Measurements from ENCODE around the gene MASP2.
A peak's percentile ranks its signal among the peaks of the same experiment; 100 is the strongest.

Gene MASP2

GRCh38 chr1:11062965-11063401, 15.9 kb upstream of the MASP2 start:
- no peak overlapping the region for H3K4me3 ChIP-seq (ENCODE audit: low read depth, low read length)
- TF ChIP-seq CTCF (IDR thresholded peaks at IDR 0.05; ENCODE audit: low read depth, low read length) = no peak
- DNase-seq (ENCODE audit: low read depth, low spot score) = peak; percentile 84
- in situ Hi-C loops (cut with HindIII; ENCODE audit: low sequenced_read_pairs) = no loop called here

- DNase-seq (ENCODE audit: low read depth, low spot score) = no peak
- in situ Hi-C loops (cut with HindIII; ENCODE audit: low sequenced_read_pairs) = no loop called here
- H3K4me3 ChIP-seq (ENCODE audit: low read depth, low read length) = no peak overlapping the region
- TF ChIP-seq CTCF (IDR thresholded peaks at IDR 0.05; ENCODE audit: low read depth, low read length) = no peak
Observed at GRCh38 chr1:11061652-11062365, 14.8 kb upstream of the MASP2 start.

GRCh38 chr1:11059968-11060830, 13.2 kb upstream of the MASP2 start, which contains the start of gene SRM:
Gene SRM, minus strand, starts transcription at chr1:11060018. Its CDS starts 75 bp downstream, at chr1:11059943.
- peak; percentile 87 for DNase-seq (ENCODE audit: low read depth, low spot score)
- H3K4me3 ChIP-seq (ENCODE audit: low read depth, low read length) = peak within 1 kb of the TSS; percentile 73
- TF ChIP-seq CTCF (IDR thresholded peaks at IDR 0.05; ENCODE audit: low read depth, low read length) = peak; percentile 23
- in situ Hi-C loops (cut with HindIII; ENCODE audit: low sequenced_read_pairs) = no loop called here

- in situ Hi-C loops (cut with HindIII; ENCODE audit: low sequenced_read_pairs) = no loop called here
- DNase-seq (ENCODE audit: low read depth, low spot score) = no peak
- TF ChIP-seq CTCF (IDR thresholded peaks at IDR 0.05; ENCODE audit: low read depth, low read length) = no peak
- peak overlapping the region; percentile 73 for H3K4me3 ChIP-seq (ENCODE audit: low read depth, low read length)
Observed at GRCh38 chr1:11059155-11059967, 12.3 kb upstream of the MASP2 start.

- peak overlapping the region; percentile 73 for H3K4me3 ChIP-seq (ENCODE audit: low read depth, low read length)
- TF ChIP-seq CTCF (IDR thresholded peaks at IDR 0.05; ENCODE audit: low read depth, low read length) = no peak
- in situ Hi-C loops (cut with HindIII; ENCODE audit: low sequenced_read_pairs) = no loop called here
- DNase-seq (ENCODE audit: low read depth, low spot score) = no peak
Observed at GRCh38 chr1:11058595-11059154, 11.6 kb upstream of the MASP2 start.

- TF ChIP-seq CTCF (IDR thresholded peaks at IDR 0.05; ENCODE audit: low read depth, low read length) = no peak
- H3K4me3 ChIP-seq (ENCODE audit: low read depth, low read length) = no peak overlapping the region
- no peak for DNase-seq (ENCODE audit: low read depth, low spot score)
- in situ Hi-C loops (cut with HindIII; ENCODE audit: low sequenced_read_pairs) = no loop called here
Observed at GRCh38 chr1:11058026-11058425, 11.0 kb upstream of the MASP2 start.
